Liver (tissue), 9 donors: ENCODE measurements around the gene MYBPC2. TPM values are rescaled to one million over a fixed set of nuclear protein-coding genes. Genes with fewer than 3 reads are reported as not detected.
"Not testable (repeated sequence)": the region's sequence is repeated elsewhere in the genome, so short reads cannot be mapped to it uniquely, and the experiment has no call there.

ENCODE experiments used
- DNase-seq: peaks from one replicate; pipeline ENCODE4 v3.0.0-alpha.2; 2017; ENCODE audit warnings: low spot score
- H3K27ac ChIP-seq, 2 donors: one replicate each; pipeline ENCODE4 v1.7.0; 2013; ENCODE audit warnings: inconsistent platforms in 2 of 2, low read length in 2 of 2, control low read depth in 1 of 2, low read depth in 1 of 2, mild to moderate bottlenecking in 1 of 2
- H3K27me3 ChIP-seq, 4 donors: one replicate each; pipeline versions ENCODE4 v1.6.1 to v1.7.0; 2013; ENCODE audit warnings: low read length in 3 of 4, inconsistent platforms in 1 of 4, mild to moderate bottlenecking in 1 of 4, moderate library complexity in 1 of 4; ENCODE audit not compliant: control insufficient read depth in 4 of 4, insufficient read depth in 4 of 4
- H3K36me3 ChIP-seq, 4 donors: one replicate each; pipeline versions ENCODE4 v1.6.1 to v1.7.0; 2013; ENCODE audit warnings: low read length in 3 of 4, mild to moderate bottlenecking in 3 of 4, low read depth in 1 of 4, moderate library complexity in 1 of 4; ENCODE audit not compliant: control insufficient read depth in 4 of 4, insufficient read depth in 3 of 4
- H3K4me1 ChIP-seq, 4 donors: one replicate each; pipeline versions ENCODE4 v1.6.1 to v1.7.0; 2013; ENCODE audit warnings: low read length in 3 of 4, mild to moderate bottlenecking in 3 of 4, moderate library complexity in 1 of 4; ENCODE audit not compliant: control insufficient read depth in 4 of 4, insufficient read depth in 4 of 4
- H3K4me3 ChIP-seq, 3 donors: one replicate each; pipeline versions ENCODE4 v1.6.1 to v1.7.0; 2013; ENCODE audit warnings: low read length in 3 of 3, control low read depth in 1 of 3, low read depth in 1 of 3, mild to moderate bottlenecking in 1 of 3
- H3K9ac ChIP-seq, 2 donors: one replicate each; pipeline ENCODE4 v1.7.0; 2013; ENCODE audit warnings: low read length in 2 of 2, mild to moderate bottlenecking in 2 of 2, moderate library complexity in 2 of 2, control low read depth in 1 of 2, low read depth in 1 of 2
- H3K9me3 ChIP-seq, 4 donors: one replicate each; pipeline versions ENCODE4 v1.6.1 to v1.7.0; 2013; ENCODE audit warnings: low read length in 3 of 4; ENCODE audit not compliant: control insufficient read depth in 4 of 4
- ATF3 ChIP-seq: IDR thresholded peaks from 2 replicates; pipeline ENCODE4 v1.6.1; 2016; ENCODE audit warnings: antibody characterized with exemption
- GABPA ChIP-seq, 2 donors: IDR thresholded peaks in 1 of 2; conservative IDR thresholded peaks in 1 of 2; 2 replicates each; pipeline ENCODE4 v1.6.1; 2016; ENCODE audit warnings: antibody characterized with exemption in 2 of 2, mild to moderate bottlenecking in 1 of 2, moderate library complexity in 1 of 2
- HNF4A ChIP-seq, 2 donors: conservative IDR thresholded peaks; 2 replicates each; pipeline ENCODE4 v1.6.1; 2016; ENCODE audit warnings: antibody characterized with exemption in 2 of 2, mild to moderate bottlenecking in 2 of 2
- HNF4G ChIP-seq: IDR thresholded peaks from 2 replicates; pipeline ENCODE4 v1.6.1; 2016; ENCODE audit warnings: antibody characterized with exemption
- JUND ChIP-seq, 2 donors: IDR thresholded peaks; 2 replicates each; pipeline ENCODE4 v1.6.1; 2016; ENCODE audit warnings: antibody characterized with exemption in 2 of 2
- MAX ChIP-seq: IDR thresholded peaks from 2 replicates; pipeline ENCODE4 v1.6.1; 2016; ENCODE audit warnings: antibody characterized with exemption
- NR2F2 ChIP-seq: IDR thresholded peaks from 2 replicates; pipeline ENCODE4 v1.6.1; 2016; ENCODE audit warnings: antibody characterized with exemption
- RAD21 ChIP-seq, 2 donors: IDR thresholded peaks; 2 replicates each; pipeline ENCODE4 v1.6.1; 2016; ENCODE audit warnings: antibody characterized with exemption in 2 of 2, mild to moderate bottlenecking in 2 of 2
- REST ChIP-seq: IDR thresholded peaks from 2 replicates; pipeline ENCODE4 v1.6.1; 2016; ENCODE audit warnings: antibody characterized with exemption, mild to moderate bottlenecking
- RXRA ChIP-seq, 2 donors: IDR thresholded peaks; 2 replicates each; pipeline ENCODE4 v1.6.1; 2017 to 2018; ENCODE audit warnings: antibody characterized with exemption in 2 of 2, mild to moderate bottlenecking in 1 of 2
- SP1 ChIP-seq: IDR thresholded peaks from 2 replicates; pipeline ENCODE4 v1.6.1; 2018; ENCODE audit warnings: antibody characterized with exemption, mild to moderate bottlenecking
- TAF1 ChIP-seq: conservative IDR thresholded peaks from 2 replicates; pipeline ENCODE4 v1.6.1; 2016; ENCODE audit warnings: antibody characterized with exemption, mild to moderate bottlenecking
- YY1 ChIP-seq: IDR thresholded peaks from 2 replicates; pipeline ENCODE4 v1.6.1; 2016; ENCODE audit warnings: antibody characterized with exemption, mild to moderate bottlenecking
- WGBS: extraction: QIAGEN DNeasy Blood & Tissue Kit; methylation state at CpG from one replicate; pipeline ENCODE4 v1.1.7; 2013; 5-methylcytosine and 5-hydroxymethylcytosine counted together
- polyA plus RNA-seq, 2 donors: library from polyadenylated mRNA; stranded (reverse) in 1 of 2; unstranded in 1 of 2; fragments of 200-250 nt in 1 of 2; fragments of >200 nt in 1 of 2; fragmentation: Nextera tagmentation in 1 of 2; extraction: Ambion mirVana in 1 of 2; gene quantifications; one replicate each; pipeline versions ENCODE4 v1.2.1 to v1.2.3, GENCODE V29; 2013 to 2015
- total RNA-seq, 2 donors: library from RNA; depleted of rRNA; stranded (reverse); fragments of >200 nt; gene quantifications; one replicate each; pipeline ENCODE4 v1.2.3, GENCODE V29; 2014
- TF ChIP-seq, protein P1 (sequence below): IDR thresholded peaks from 2 replicates; pipeline ENCODE4 v1.6.1; 2016; ENCODE audit warnings: antibody characterized with exemption
- donor health status: healthy.
- donor health status: healthy.
- donor health status: healthy.
- donor health status: healthy.
- donor health status: healthy.

The MYBPC2 gene
- total and polyA plus RNA-seq, 4 donors, result under 0.01 TPM; not detected in 3

DNA sequence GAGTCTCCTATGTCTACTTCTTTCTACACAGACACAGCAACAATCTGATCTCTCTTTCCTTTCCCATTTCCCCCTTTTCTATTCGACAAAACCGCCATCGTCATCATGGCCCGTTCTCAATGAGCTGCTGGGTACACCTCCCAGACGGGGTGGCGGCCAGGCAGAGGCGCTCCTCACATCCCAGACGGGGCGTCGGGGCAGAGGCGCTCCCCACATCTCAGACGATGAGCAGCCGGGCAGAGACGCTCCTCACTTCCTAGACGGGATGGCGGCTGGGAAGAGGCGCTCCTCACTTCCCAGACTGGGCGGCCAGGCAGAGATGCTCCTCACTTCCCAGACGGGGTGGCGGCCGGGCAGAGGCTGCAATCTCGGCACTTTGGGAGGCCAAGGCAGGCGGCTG lies 41.7 kb upstream of the MYBPC2 start:
- not testable (repeated sequence) for H3K4me3 ChIP-seq, H3K9me3 ChIP-seq, DNase-seq, H3K27ac ChIP-seq, H3K27me3 ChIP-seq, H3K36me3 ChIP-seq, H3K9ac ChIP-seq, H3K4me1 ChIP-seq
- WGBS, result 96% methylated on average over 21 of the region's 23 CpGs

DNA sequence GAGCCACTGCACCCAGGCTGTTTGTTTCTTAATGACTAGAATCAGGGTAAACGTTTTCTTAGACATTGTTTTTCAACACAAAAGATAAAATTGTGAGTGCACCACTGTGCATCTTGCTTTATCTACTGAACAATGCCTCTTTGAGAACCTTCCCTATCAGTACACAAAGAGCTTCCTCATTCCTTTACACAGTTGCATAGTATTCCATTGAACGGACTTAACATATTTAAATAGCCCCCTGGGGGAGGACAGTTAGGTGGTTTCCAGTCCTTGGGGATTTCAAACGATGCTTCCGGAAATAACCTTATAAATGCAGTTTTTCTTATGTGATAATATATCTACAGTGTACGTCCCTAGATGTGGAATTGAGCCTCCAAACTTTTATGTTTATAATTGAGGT lies 39.9 kb upstream of the MYBPC2 start:
- TF ChIP-seq, protein P1, sequence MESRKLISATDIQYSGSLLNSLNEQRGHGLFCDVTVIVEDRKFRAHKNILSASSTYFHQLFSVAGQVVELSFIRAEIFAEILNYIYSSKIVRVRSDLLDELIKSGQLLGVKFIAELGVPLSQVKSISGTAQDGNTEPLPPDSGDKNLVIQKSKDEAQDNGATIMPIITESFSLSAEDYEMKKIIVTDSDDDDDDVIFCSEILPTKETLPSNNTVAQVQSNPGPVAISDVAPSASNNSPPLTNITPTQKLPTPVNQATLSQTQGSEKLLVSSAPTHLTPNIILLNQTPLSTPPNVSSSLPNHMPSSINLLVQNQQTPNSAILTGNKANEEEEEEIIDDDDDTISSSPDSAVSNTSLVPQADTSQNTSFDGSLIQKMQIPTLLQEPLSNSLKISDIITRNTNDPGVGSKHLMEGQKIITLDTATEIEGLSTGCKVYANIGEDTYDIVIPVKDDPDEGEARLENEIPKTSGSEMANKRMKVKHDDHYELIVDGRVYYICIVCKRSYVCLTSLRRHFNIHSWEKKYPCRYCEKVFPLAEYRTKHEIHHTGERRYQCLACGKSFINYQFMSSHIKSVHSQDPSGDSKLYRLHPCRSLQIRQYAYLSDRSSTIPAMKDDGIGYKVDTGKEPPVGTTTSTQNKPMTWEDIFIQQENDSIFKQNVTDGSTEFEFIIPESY, result no peak
- TF ChIP-seq RAD21 (IDR thresholded peaks at IDR 0.05) (no peak), SP1 (no peak), REST (no peak), TAF1 (no peak), JUND (IDR thresholded peaks at IDR 0.05) (no peak)
- no peaks in the 10 kb centered on the region for H3K4me1 ChIP-seq
- WGBS, result 95% methylated on average over 5 of the region's 5 CpGs
- H3K27me3 ChIP-seq, result no peaks in the 10 kb centered on the region
- H3K9ac ChIP-seq, result no peak overlapping the region
- H3K27ac ChIP-seq, result no peak overlapping the region
- no peaks in the 10 kb centered on the region for H3K9me3 ChIP-seq
- H3K4me3 ChIP-seq, result no peak overlapping the region
- DNase-seq, result no peak
- H3K36me3 ChIP-seq, result no peaks in the 10 kb centered on the region

DNA sequence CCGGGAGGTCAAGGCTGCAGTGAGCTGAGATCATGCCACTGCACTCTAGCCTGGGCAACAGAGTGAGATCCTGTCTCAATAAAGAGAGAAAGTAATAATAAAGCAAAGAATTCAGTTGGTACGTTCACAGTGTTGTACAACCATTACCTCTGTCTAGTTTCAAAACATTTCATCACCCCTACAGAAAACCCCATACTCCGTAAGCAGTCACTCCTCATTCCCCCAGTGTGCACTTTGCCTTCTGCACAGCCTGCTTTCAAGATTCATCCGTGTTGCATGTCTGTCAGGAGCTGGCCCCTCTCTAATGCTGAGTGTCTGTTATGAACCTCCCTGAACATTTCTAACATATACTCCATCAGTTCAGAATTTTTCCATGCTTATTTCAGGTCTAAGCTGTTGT lies 39.1 kb upstream of the MYBPC2 start:
- Histone ChIP-seq H3K9me3 (no peaks in the 10 kb centered on the region), H3K27me3 (no peaks in the 10 kb centered on the region), H3K4me1 (no peaks in the 10 kb centered on the region), H3K36me3 (no peaks in the 10 kb centered on the region), H3K4me3 (no peak overlapping the region), H3K27ac (no peak overlapping the region), H3K9ac (no peak overlapping the region)
- WGBS, result 84% methylated on average over 4 of the region's 4 CpGs
- TF ChIP-seq SP1 (no peak), NR2F2 (no peak), TAF1 (no peak), YY1 (no peak), HNF4G (no peak), MAX (no peak), ATF3 (no peak), GABPA (IDR thresholded peaks at IDR 0.05 in 1 of 2, conservative IDR thresholded peaks at IDR 0.05 in 1 of 2) (no peak), RXRA (IDR thresholded peaks at IDR 0.05) (no peak), HNF4A (conservative IDR thresholded peaks at IDR 0.05) (no peak)
- DNase-seq, result no peak
